H1 (cell line): ENCODE results near the gene NDST4.

ENCODE experiments used
- CBX8 ChIP-seq: fragments of 300-800, 300-1000 bp; sonication (generic); IDR thresholded peaks from 2 replicates; pipeline ENCODE4 v1.7.1; 2016; ENCODE audit warnings: low read depth, low read length, borderline replicate concordance
- CEBPB ChIP-seq: IDR thresholded peaks from 2 replicates; pipeline ENCODE4 v1.6.1; 2012; ENCODE audit warnings: low read depth, low read length
- CTCF ChIP-seq, 3 experiments: IDR thresholded peaks; 1 replicate in 2 of 3; 2 replicates in 1 of 3; pipeline versions ENCODE4 v1.5.1 to v1.6.1; 2011; ENCODE audit warnings: low read length in 3 of 3, mild to moderate bottlenecking in 3 of 3, inconsistent platforms in 2 of 3, low read depth in 1 of 3, moderate library complexity in 1 of 3; ENCODE audit not compliant: insufficient read depth in 1 of 3; ENCODE audit errors: control extremely low read depth in 1 of 3
- EP300 ChIP-seq, 2 experiments: IDR thresholded peaks; 1 replicate in 1 of 2; 2 replicates in 1 of 2; pipeline ENCODE4 v1.6.1; 2011 to 2012; ENCODE audit warnings: low read depth in 2 of 2, low read length in 2 of 2, mild to moderate bottlenecking in 2 of 2, borderline replicate concordance in 1 of 2, inconsistent platforms in 1 of 2, moderate library complexity in 1 of 2
- EZH2 ChIP-seq: fragments of 200-600 bp; sonication (generic); IDR thresholded peaks from 2 replicates; pipeline ENCODE4 v1.7.1; 2012; ENCODE audit warnings: low read depth, mild to moderate bottlenecking, moderate library complexity, low read length, inconsistent platforms; ENCODE audit not compliant: severe bottlenecking
- GABPA ChIP-seq: IDR thresholded peaks from 2 replicates; pipeline ENCODE4 v1.6.1; 2011; ENCODE audit warnings: mild to moderate bottlenecking, low read length, moderate library complexity, borderline replicate concordance; ENCODE audit not compliant: insufficient read depth
- MAFK ChIP-seq: IDR thresholded peaks from 2 replicates; pipeline ENCODE4 v1.6.1; 2012; ENCODE audit warnings: low read depth, mild to moderate bottlenecking, improper control_type of control experiment, low read length
- POLR2A ChIP-seq, 2 experiments: IDR thresholded peaks; 1 replicate in 1 of 2; 2 replicates in 1 of 2; pipeline ENCODE4 v1.6.1; 2011; ENCODE audit warnings: low read depth in 2 of 2, low read length in 2 of 2, mild to moderate bottlenecking in 2 of 2; ENCODE audit errors: control extremely low read depth in 1 of 2
- POLR2AphosphoS5 ChIP-seq: IDR thresholded peaks from 2 replicates; pipeline ENCODE4 v1.6.1; 2011; ENCODE audit warnings: low read depth, low read length
- RFX5 ChIP-seq: IDR thresholded peaks from 2 replicates; pipeline ENCODE4 v1.6.1; 2011; ENCODE audit warnings: low read depth, low read length, improper control_type of control experiment, borderline replicate concordance
- RXRA ChIP-seq: IDR thresholded peaks from 2 replicates; pipeline ENCODE4 v1.6.1; 2011; ENCODE audit warnings: low read depth, mild to moderate bottlenecking, low read length, moderate library complexity; ENCODE audit not compliant: insufficient read depth
- SIX5 ChIP-seq: IDR thresholded peaks from 2 replicates; pipeline ENCODE4 v1.6.1; 2011; ENCODE audit warnings: mild to moderate bottlenecking, low read depth, low read length
- SP1 ChIP-seq: IDR thresholded peaks from 2 replicates; pipeline ENCODE4 v1.6.1; 2011; ENCODE audit warnings: low read depth, low read length
- SUZ12 ChIP-seq: fragments of 200-600 bp; sonication (generic); IDR thresholded peaks from 2 replicates; pipeline ENCODE4 v1.6.1; 2012; ENCODE audit warnings: mild to moderate bottlenecking, inconsistent platforms, low read length, moderate library complexity, mixed read lengths

GRCh38 chr4:114791976-114792375 lies 321.4 kb downstream of the NDST4 start:
- no peak for TF ChIP-seq CTCF (IDR thresholded peaks at IDR 0.05; ENCODE audit: control extremely low read depth in 1 of 3, insufficient read depth in 1 of 3, low read depth in 1 of 3, low read length in 3 of 3)
- no peak for TF ChIP-seq SP1
- TF ChIP-seq POLR2AphosphoS5: no peak
- no peak for TF ChIP-seq MAFK
- TF ChIP-seq RFX5: no peak
- no peak for TF ChIP-seq RXRA
- no peak for TF ChIP-seq CEBPB
- TF ChIP-seq EZH2: no peak
- TF ChIP-seq SIX5: no peak
- no peak for TF ChIP-seq POLR2A (IDR thresholded peaks at IDR 0.05; ENCODE audit: control extremely low read depth in 1 of 2, low read depth in 2 of 2, low read length in 2 of 2)
- TF ChIP-seq SUZ12: no peak
- TF ChIP-seq EP300 (IDR thresholded peaks at IDR 0.05; ENCODE audit: borderline replicate concordance in 1 of 2, low read depth in 2 of 2, low read length in 2 of 2): no peak
- TF ChIP-seq CBX8: no peak
- no peak for TF ChIP-seq GABPA
